Muscle of arm (tissue), 12 donors: ENCODE results near the gene USP25. TPM values are rescaled to one million over a fixed set of nuclear protein-coding genes. Genes with fewer than 3 reads are reported as not detected.

Experiments used
- DNase-seq: peaks from one replicate; pipeline ENCODE4 v3.0.0-alpha.2; 2013
- polyA plus RNA-seq, 12 donors: library from polyadenylated mRNA; unstranded; fragments of 120-200 nt; gene quantifications; one replicate each; pipeline ENCODE4 v1.2.1, GENCODE V29; 2013; ENCODE audit not compliant: insufficient read length in 12 of 12

Gene USP25
- polyA plus RNA-seq, 12 donors, result 26.3 to 69.6 (median 51.1) TPM; not detected in 1

GRCh38 chr21:15856813-15857212, 127.0 kb downstream of the USP25 start:
- no peak for DNase-seq

- no peak for DNase-seq
Measured at GRCh38 chr21:15857740-15858139, 128.0 kb downstream of the USP25 start.

GRCh38 chr21:15860541-15860940, 130.8 kb downstream of the USP25 start:
- no peak for DNase-seq

- DNase-seq, result no peak
Measured at GRCh38 chr21:15868940-15869339, 139.2 kb downstream of the USP25 start.

- DNase-seq, result no peak
Measured at GRCh38 chr21:15870819-15871218, 141.0 kb downstream of the USP25 start.

GRCh38 chr21:15872236-15872635, 142.5 kb downstream of the USP25 start:
- no peak for DNase-seq

- no peak for DNase-seq
Measured at GRCh38 chr21:15874615-15875014, 144.8 kb downstream of the USP25 start.

- no peak for DNase-seq
Measured at GRCh38 chr21:15875286-15875685, 145.5 kb downstream of the USP25 start.

- DNase-seq, result no peak
Measured at GRCh38 chr21:15893902-15894301, 164.1 kb downstream of the USP25 start.

- no peak for DNase-seq
Measured at GRCh38 chr21:15894596-15894995, 164.8 kb downstream of the USP25 start.

- no peak for DNase-seq
Measured at GRCh38 chr21:15895142-15896106, 165.6 kb downstream of the USP25 start.

- DNase-seq, result no peak
Measured at GRCh38 chr21:15896501-15896900, 166.7 kb downstream of the USP25 start.

- no peak for DNase-seq
Measured at GRCh38 chr21:15904389-15904788, 174.6 kb downstream of the USP25 start.

- no peak for DNase-seq
Measured at GRCh38 chr21:15908187-15908586, 178.4 kb downstream of the USP25 start.

- DNase-seq, result no peak
Measured at GRCh38 chr21:15928196-15928595, 198.4 kb downstream of the USP25 start.

GRCh38 chr21:15928686-15929425, 199.1 kb downstream of the USP25 start:
- DNase-seq, result no peak

GRCh38 chr21:15929536-15929935, 199.8 kb downstream of the USP25 start:
- no peak for DNase-seq
